HepG2 (cell line): ENCODE results near the gene PDP2. TPM values are rescaled to one million over a fixed set of nuclear protein-coding genes. Genes with fewer than 3 reads are reported as not detected.
A peak's percentile ranks its signal among the peaks of the same experiment; 100 is the strongest.

Experiments
- CBX5 ChIP-seq: sonication (generic); formaldehyde crosslinking; IDR thresholded peaks from 2 replicates; pipeline ENCODE4 v1.4.0; 2020; ENCODE audit warnings: missing genetic modification reagents, borderline replicate concordance
- HDAC2 ChIP-seq: sonication (generic); formaldehyde crosslinking; IDR thresholded peaks from 2 replicates; pipeline ENCODE4 v1.4.0; 2020; ENCODE audit warnings: missing genetic modification reagents
- HNRNPH1 ChIP-seq: fragments of 200-400 bp; formaldehyde crosslinking; optimal IDR thresholded peaks from 2 replicates; pipeline ENCODE3; 2017; ENCODE audit warnings: mild to moderate bottlenecking, low read depth, low read length
- HOXA3 ChIP-seq: sonication (generic); formaldehyde crosslinking; IDR thresholded peaks from 2 replicates; pipeline ENCODE4 v1.5.0; 2020; ENCODE audit warnings: missing genetic modification reagents
- KAT8 ChIP-seq: IDR thresholded peaks from 2 replicates; pipeline ENCODE4 v1.6.1; 2016; ENCODE audit warnings: missing genetic modification reagents, missing compliant biosample characterization
- PCBP2 ChIP-seq: fragments of 200-400 bp; formaldehyde crosslinking; optimal IDR thresholded peaks from 2 replicates; pipeline ENCODE3; 2018; ENCODE audit warnings: low read length, low read depth; ENCODE audit not compliant: poor library complexity, severe bottlenecking
- RBM39 ChIP-seq: fragments of 200-400 bp; formaldehyde crosslinking; IDR thresholded peaks from one replicate; pipeline ENCODE4 v1.6.1; 2018; ENCODE audit warnings: antibody characterized with exemption, mild to moderate bottlenecking, low read depth, low read length; ENCODE audit not compliant: poor library complexity, severe bottlenecking
- SMAD1 ChIP-seq: sonication (generic); formaldehyde crosslinking; IDR thresholded peaks from 2 replicates; pipeline ENCODE4 v1.4.0; 2020; ENCODE audit warnings: missing genetic modification reagents, low read depth, mild to moderate bottlenecking, borderline replicate concordance
- ZFP82 ChIP-seq: sonication (generic); formaldehyde crosslinking; IDR thresholded peaks from 2 replicates; pipeline ENCODE4 v1.5.1; 2020; ENCODE audit warnings: mild to moderate bottlenecking, missing genetic modification reagents, borderline replicate concordance
- ZNF225 ChIP-seq: sonication (generic); formaldehyde crosslinking; IDR thresholded peaks from 2 replicates; pipeline ENCODE4 v1.4.0; 2020; ENCODE audit warnings: mild to moderate bottlenecking, missing genetic modification reagents
- ZNF253 ChIP-seq: sonication (generic); formaldehyde crosslinking; IDR thresholded peaks from 2 replicates; pipeline ENCODE4 v1.8.0; 2022; ENCODE audit warnings: mild to moderate bottlenecking, missing genetic modification reagents, borderline replicate concordance
- ZNF331 ChIP-seq: sonication (generic); formaldehyde crosslinking; IDR thresholded peaks from 2 replicates; pipeline ENCODE4 v1.4.0; 2020; ENCODE audit warnings: missing genetic modification reagents
- ZNF335 ChIP-seq: sonication (generic); formaldehyde crosslinking; IDR thresholded peaks from 2 replicates; pipeline ENCODE4 v1.4.0; 2020; ENCODE audit warnings: missing genetic modification reagents
- ZNF543 ChIP-seq: sonication (generic); formaldehyde crosslinking; IDR thresholded peaks from 2 replicates; pipeline ENCODE4 v1.4.0; 2020; ENCODE audit warnings: mild to moderate bottlenecking, missing genetic modification reagents
- ZNF747 ChIP-seq: sonication (generic); formaldehyde crosslinking; IDR thresholded peaks from 2 replicates; pipeline ENCODE4 v1.8.1; 2023; ENCODE audit warnings: missing genetic modification reagents, mild to moderate bottlenecking, borderline replicate concordance
- polyA plus RNA-seq, 8 experiments: library from polyadenylated mRNA; depleted of rRNA in 3 of 8; stranded (reverse) in 7 of 8; unstranded in 1 of 8; fragments of >200 nt; fragmentation: Illumina TruSeq in 4 of 8; extraction: Trizol in 4 of 8; gene quantifications; 2 replicates each; pipeline versions ENCODE4 v1.2.1 to v1.2.3, GENCODE V29; 2011 to 2016; ENCODE audit warnings: low read depth in 4 of 8, missing spikeins in 1 of 8, mixed read lengths in 1 of 8; ENCODE audit not compliant: insufficient read depth in 1 of 8
- total RNA-seq, 5 experiments: library from RNA; depleted of rRNA; stranded (reverse); fragments of >200 nt; fragmentation: Illumina TruSeq; extraction: Trizol; gene quantifications; 2 replicates each; pipeline ENCODE4 v1.2.3, GENCODE V29; 2016; ENCODE audit warnings: low read depth in 1 of 5
- TF ChIP-seq, protein P1 (sequence below): sonication (generic); formaldehyde crosslinking; IDR thresholded peaks from 2 replicates; pipeline ENCODE4 v1.5.0; 2020; ENCODE audit warnings: mild to moderate bottlenecking, missing genetic modification reagents
- TF ChIP-seq, protein P2 (sequence below): IDR thresholded peaks from 2 replicates; pipeline ENCODE4 v1.6.1; 2016
- TF ChIP-seq, protein P3 (sequence below): sonication (generic); formaldehyde crosslinking; IDR thresholded peaks from 2 replicates; pipeline ENCODE4 v1.4.0; 2020; ENCODE audit warnings: missing genetic modification reagents; ENCODE audit errors: not compliant biosample characterization
- TF ChIP-seq, protein P4 (sequence below): sonication (generic); formaldehyde crosslinking; IDR thresholded peaks from 2 replicates; pipeline ENCODE4 v1.4.0; 2020; ENCODE audit warnings: missing genetic modification reagents
- TF ChIP-seq, protein P5 (sequence below): IDR thresholded peaks from 2 replicates; pipeline ENCODE4 v1.6.1; 2012; ENCODE audit warnings: low read depth, low read length, improper control_type of control experiment

Gene PDP2
- total and polyA plus RNA-seq, 2 of the 13 experiments (the other 11 are each of a cell fraction or from before 2014, with no cell fraction given): 12.8 to 15.8 TPM

DNA sequence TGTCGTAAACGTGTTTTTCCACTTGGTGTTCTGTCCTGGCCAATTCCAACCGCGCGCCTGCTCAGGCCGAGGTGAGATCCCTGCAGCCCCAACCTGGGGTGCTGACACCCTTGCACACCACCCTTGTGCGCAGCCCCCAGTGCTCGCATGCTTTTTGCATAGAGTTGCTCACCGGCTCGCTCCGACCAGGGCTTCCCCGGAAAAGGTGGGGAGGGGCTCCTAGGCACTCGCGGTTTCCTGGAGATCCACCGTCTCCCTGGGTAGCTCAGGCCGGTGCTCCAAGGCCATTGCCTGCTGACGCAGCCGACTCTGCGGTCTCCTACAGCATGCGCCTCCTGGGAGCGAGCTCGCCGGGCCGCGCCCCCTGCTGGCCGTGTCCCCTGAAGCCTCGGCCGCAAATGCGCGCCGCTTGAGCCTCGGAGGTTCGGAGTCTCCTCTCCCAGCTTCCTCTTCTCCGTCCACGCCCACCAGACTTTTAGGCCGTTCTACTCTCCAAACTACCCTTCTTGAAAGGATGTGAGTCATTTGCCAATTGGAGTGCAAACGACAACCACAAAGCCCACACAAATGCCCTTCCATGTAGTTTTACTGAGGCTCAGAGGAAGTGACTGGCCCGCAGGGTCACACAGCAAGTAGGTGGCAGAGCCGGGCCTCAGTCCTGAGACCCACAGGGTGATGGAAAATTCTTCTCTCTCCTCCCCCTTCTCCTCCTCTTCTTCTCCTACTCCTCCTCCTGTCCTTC lies 7.2 kb upstream of the PDP2 start (continued):
- TF ChIP-seq, protein P1, sequence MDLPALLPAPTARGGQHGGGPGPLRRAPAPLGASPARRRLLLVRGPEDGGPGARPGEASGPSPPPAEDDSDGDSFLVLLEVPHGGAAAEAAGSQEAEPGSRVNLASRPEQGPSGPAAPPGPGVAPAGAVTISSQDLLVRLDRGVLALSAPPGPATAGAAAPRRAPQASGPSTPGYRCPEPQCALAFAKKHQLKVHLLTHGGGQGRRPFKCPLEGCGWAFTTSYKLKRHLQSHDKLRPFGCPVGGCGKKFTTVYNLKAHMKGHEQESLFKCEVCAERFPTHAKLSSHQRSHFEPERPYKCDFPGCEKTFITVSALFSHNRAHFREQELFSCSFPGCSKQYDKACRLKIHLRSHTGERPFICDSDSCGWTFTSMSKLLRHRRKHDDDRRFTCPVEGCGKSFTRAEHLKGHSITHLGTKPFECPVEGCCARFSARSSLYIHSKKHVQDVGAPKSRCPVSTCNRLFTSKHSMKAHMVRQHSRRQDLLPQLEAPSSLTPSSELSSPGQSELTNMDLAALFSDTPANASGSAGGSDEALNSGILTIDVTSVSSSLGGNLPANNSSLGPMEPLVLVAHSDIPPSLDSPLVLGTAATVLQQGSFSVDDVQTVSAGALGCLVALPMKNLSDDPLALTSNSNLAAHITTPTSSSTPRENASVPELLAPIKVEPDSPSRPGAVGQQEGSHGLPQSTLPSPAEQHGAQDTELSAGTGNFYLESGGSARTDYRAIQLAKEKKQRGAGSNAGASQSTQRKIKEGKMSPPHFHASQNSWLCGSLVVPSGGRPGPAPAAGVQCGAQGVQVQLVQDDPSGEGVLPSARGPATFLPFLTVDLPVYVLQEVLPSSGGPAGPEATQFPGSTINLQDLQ (CRISPR knock-in tag): 0 out of 2 replicates have a peak, but pooled peaks have one; percentile 40
- TF ChIP-seq, protein P2, sequence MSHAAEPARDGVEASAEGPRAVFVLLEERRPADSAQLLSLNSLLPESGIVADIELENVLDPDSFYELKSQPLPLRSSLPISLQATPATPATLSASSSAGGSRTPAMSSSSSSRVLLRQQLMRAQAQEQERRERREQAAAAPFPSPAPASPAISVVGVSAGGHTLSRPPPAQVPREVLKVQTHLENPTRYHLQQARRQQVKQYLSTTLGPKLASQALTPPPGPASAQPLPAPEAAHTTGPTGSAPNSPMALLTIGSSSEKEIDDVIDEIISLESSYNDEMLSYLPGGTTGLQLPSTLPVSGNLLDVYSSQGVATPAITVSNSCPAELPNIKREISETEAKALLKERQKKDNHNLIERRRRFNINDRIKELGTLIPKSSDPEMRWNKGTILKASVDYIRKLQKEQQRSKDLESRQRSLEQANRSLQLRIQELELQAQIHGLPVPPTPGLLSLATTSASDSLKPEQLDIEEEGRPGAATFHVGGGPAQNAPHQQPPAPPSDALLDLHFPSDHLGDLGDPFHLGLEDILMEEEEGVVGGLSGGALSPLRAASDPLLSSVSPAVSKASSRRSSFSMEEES: 0 out of 2 replicates have a peak, but pooled peaks have one; percentile 61
- peak; percentile 72; the same call in 1 of the 2 replicates for TF ChIP-seq KAT8 (CRISPR knock-in tag)
- TF ChIP-seq ZNF335 (CRISPR knock-in tag): peak; percentile 42; the same call in 1 of the 2 replicates
- no peak for TF ChIP-seq HNRNPH1
- peak; percentile 87; the same call in 1 of the 2 replicates for TF ChIP-seq ZNF747
- no peak; the same call in 1 of the 2 replicates for TF ChIP-seq ZFP82 (CRISPR knock-in tag)
- peak; percentile 70 for TF ChIP-seq RBM39
- TF ChIP-seq ZNF331 (CRISPR knock-in tag): peak; percentile 82
- TF ChIP-seq ZNF543 (CRISPR knock-in tag): 0 out of 2 replicates have a peak, but pooled peaks have one; percentile 28
- TF ChIP-seq, protein P3, sequence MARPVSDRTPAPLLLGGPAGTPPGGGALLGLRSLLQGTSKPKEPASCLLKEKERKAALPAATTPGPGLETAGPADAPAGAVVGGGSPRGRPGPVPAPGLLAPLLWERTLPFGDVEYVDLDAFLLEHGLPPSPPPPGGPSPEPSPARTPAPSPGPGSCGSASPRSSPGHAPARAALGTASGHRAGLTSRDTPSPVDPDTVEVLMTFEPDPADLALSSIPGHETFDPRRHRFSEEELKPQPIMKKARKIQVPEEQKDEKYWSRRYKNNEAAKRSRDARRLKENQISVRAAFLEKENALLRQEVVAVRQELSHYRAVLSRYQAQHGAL (CRISPR knock-in tag): no peak
- TF ChIP-seq PCBP2: peak; percentile 96
- TF ChIP-seq HOXA3 (CRISPR knock-in tag): peak; percentile 84
- TF ChIP-seq ZNF225 (CRISPR knock-in tag): 0 out of 2 replicates have a peak, but pooled peaks have one; percentile 32
- TF ChIP-seq, protein P4, sequence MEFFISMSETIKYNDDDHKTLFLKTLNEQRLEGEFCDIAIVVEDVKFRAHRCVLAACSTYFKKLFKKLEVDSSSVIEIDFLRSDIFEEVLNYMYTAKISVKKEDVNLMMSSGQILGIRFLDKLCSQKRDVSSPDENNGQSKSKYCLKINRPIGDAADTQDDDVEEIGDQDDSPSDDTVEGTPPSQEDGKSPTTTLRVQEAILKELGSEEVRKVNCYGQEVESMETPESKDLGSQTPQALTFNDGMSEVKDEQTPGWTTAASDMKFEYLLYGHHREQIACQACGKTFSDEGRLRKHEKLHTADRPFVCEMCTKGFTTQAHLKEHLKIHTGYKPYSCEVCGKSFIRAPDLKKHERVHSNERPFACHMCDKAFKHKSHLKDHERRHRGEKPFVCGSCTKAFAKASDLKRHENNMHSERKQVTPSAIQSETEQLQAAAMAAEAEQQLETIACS (CRISPR knock-in tag): peak; percentile 60
- peak; percentile 80 for TF ChIP-seq HDAC2
- TF ChIP-seq, protein P5, sequence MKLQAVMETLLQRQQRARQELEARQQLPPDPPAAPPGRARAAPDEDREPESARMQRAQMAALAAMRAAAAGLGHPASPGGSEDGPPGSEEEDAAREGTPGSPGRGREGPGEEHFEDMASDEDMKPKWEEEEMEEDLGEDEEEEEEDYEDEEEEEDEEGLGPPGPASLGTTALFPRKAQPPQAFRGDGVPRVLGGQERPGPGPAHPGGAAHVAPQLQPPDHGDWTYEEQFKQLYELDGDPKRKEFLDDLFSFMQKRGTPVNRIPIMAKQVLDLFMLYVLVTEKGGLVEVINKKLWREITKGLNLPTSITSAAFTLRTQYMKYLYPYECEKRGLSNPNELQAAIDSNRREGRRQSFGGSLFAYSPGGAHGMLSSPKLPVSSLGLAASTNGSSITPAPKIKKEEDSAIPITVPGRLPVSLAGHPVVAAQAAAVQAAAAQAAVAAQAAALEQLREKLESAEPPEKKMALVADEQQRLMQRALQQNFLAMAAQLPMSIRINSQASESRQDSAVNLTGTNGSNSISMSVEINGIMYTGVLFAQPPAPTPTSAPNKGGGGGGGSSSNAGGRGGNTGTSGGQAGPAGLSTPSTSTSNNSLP: no peak
- peak; percentile 88; the same call in 1 of the 2 replicates for TF ChIP-seq SMAD1
- TF ChIP-seq CBX5: peak; percentile 76; the same call in 1 of the 2 replicates
- TF ChIP-seq ZNF253 (CRISPR knock-in tag): peak; percentile 76; the same call in 1 of the 2 replicates
